HEK293 (cell line): ENCODE results near the gene ZNG1C.
"Not testable (repeated sequence)": the region's sequence is repeated elsewhere in the genome, so short reads cannot be mapped to it uniquely, and the experiment has no call there.

Source experiments
- CTCF ChIP-seq: fragments of 450-650 bp; formaldehyde crosslinking; IDR thresholded peaks from 2 replicates; pipeline ENCODE4 v1.5.1; 2016; ENCODE audit warnings: missing biosample characterization, missing genetic modification characterization
- GFI1B ChIP-seq: fragments of 450-650 bp; formaldehyde crosslinking; IDR thresholded peaks from 2 replicates; pipeline ENCODE4 v1.5.1; 2016; ENCODE audit warnings: missing biosample characterization, missing genetic modification characterization
- IKZF3 ChIP-seq: fragments of 450-650 bp; IDR thresholded peaks from 2 replicates; pipeline ENCODE4 v1.5.0; 2018; ENCODE audit warnings: missing biosample characterization, mild to moderate bottlenecking, missing genetic modification characterization, moderate library complexity
- PRDM10 ChIP-seq: fragments of 450-650 bp; formaldehyde crosslinking; IDR thresholded peaks from 2 replicates; pipeline ENCODE4 v1.5.1; 2016; ENCODE audit warnings: missing biosample characterization, missing genetic modification characterization
- REST ChIP-seq: fragments of 450-650 bp; formaldehyde crosslinking; IDR thresholded peaks from 2 replicates; pipeline ENCODE4 v1.5.1; 2016; ENCODE audit warnings: missing biosample characterization, missing genetic modification characterization
- SCRT2 ChIP-seq: fragments of 450-650 bp; formaldehyde crosslinking; IDR thresholded peaks from 2 replicates; pipeline ENCODE4 v1.5.1; 2016; ENCODE audit warnings: missing biosample characterization, missing genetic modification characterization
- SETDB1 ChIP-seq: IDR thresholded peaks from one replicate; pipeline ENCODE4 v1.6.1; 2017; ENCODE audit warnings: mild to moderate bottlenecking, low read length, moderate library complexity, mixed read lengths; ENCODE audit not compliant: insufficient read length
- ZBTB21 ChIP-seq: fragments of 450-650 bp; formaldehyde crosslinking; IDR thresholded peaks from 2 replicates; pipeline ENCODE4 v1.5.1; 2017; ENCODE audit warnings: missing biosample characterization, missing genetic modification characterization
- ZNF433 ChIP-seq: fragments of 450-650 bp; formaldehyde crosslinking; IDR thresholded peaks from 2 replicates; pipeline ENCODE4 v1.5.1; 2016; ENCODE audit warnings: missing biosample characterization, missing genetic modification characterization, low read depth
- ZNF580 ChIP-seq: fragments of 450-650 bp; formaldehyde crosslinking; IDR thresholded peaks from 2 replicates; pipeline ENCODE4 v1.5.1; 2016; ENCODE audit warnings: missing biosample characterization, missing genetic modification characterization
- ZNF701 ChIP-seq: fragments of 450-650 bp; formaldehyde crosslinking; IDR thresholded peaks from 2 replicates; pipeline ENCODE4 v1.5.1; 2016; ENCODE audit warnings: missing biosample characterization, missing genetic modification characterization
- ZSCAN18 ChIP-seq: fragments of 450-650 bp; formaldehyde crosslinking; IDR thresholded peaks from 2 replicates; pipeline ENCODE4 v1.5.1; 2016; ENCODE audit warnings: missing biosample characterization, missing genetic modification characterization
- ZSCAN30 ChIP-seq: fragments of 450-650 bp; IDR thresholded peaks from 2 replicates; pipeline ENCODE4 v1.5.1; 2018; ENCODE audit warnings: missing biosample characterization, mild to moderate bottlenecking, missing genetic modification characterization, moderate library complexity

- not testable (repeated sequence) for TF ChIP-seq SETDB1; CTCF (tag by site-specific recombination); ZSCAN18 (tag by site-specific recombination); ZBTB21 (tag by site-specific recombination); ZNF433 (tag by site-specific recombination); GFI1B (tag by site-specific recombination); ZNF580 (tag by site-specific recombination); PRDM10; IKZF3 (tag by site-specific recombination); SCRT2; ZNF701 (tag by site-specific recombination); REST (tag by site-specific recombination); ZSCAN30 (tag by site-specific recombination)
These were observed 63.0 kb downstream of the ZNG1C start for GRCh38 chr9:68304777-68305176.
